GM20000 (cell line): ENCODE measurements around the gene ZDHHC24.

Source experiments
- DNase-seq: peaks from one replicate; pipeline ENCODE4 v3.0.0; 2012; ENCODE audit warnings: low spot score
- TF ChIP-seq, protein P1 (sequence below): IDR thresholded peaks from 2 replicates; pipeline ENCODE4 v1.5.1; 2012; ENCODE audit warnings: mild to moderate bottlenecking, control low read depth; ENCODE audit errors: extremely low read depth, missing control alignments

ZDHHC24 gene

DNA sequence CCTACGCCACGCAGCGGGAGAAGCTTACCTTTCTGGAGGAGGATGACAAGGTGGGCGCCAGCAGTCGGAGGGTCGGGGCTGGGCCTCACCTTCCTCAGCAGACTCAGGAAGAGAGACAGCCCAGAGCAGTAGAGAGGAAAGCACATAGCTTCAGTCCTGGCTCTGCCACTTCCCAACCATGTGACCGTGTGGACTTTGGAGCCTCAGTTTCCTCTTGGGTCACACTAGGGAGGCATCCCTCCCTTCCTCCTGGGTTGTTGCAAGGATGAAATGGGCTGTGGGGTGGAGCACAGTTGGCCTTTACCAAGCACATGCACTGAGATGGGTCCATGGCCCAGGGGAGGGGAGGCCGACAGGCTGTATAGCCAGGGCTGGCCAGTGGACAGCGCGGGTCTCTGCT lies 52.7 kb downstream of the ZDHHC24 start:
- DNase-seq: no peak
- TF ChIP-seq, protein P1, sequence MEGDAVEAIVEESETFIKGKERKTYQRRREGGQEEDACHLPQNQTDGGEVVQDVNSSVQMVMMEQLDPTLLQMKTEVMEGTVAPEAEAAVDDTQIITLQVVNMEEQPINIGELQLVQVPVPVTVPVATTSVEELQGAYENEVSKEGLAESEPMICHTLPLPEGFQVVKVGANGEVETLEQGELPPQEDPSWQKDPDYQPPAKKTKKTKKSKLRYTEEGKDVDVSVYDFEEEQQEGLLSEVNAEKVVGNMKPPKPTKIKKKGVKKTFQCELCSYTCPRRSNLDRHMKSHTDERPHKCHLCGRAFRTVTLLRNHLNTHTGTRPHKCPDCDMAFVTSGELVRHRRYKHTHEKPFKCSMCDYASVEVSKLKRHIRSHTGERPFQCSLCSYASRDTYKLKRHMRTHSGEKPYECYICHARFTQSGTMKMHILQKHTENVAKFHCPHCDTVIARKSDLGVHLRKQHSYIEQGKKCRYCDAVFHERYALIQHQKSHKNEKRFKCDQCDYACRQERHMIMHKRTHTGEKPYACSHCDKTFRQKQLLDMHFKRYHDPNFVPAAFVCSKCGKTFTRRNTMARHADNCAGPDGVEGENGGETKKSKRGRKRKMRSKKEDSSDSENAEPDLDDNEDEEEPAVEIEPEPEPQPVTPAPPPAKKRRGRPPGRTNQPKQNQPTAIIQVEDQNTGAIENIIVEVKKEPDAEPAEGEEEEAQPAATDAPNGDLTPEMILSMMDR: no peak

DNA sequence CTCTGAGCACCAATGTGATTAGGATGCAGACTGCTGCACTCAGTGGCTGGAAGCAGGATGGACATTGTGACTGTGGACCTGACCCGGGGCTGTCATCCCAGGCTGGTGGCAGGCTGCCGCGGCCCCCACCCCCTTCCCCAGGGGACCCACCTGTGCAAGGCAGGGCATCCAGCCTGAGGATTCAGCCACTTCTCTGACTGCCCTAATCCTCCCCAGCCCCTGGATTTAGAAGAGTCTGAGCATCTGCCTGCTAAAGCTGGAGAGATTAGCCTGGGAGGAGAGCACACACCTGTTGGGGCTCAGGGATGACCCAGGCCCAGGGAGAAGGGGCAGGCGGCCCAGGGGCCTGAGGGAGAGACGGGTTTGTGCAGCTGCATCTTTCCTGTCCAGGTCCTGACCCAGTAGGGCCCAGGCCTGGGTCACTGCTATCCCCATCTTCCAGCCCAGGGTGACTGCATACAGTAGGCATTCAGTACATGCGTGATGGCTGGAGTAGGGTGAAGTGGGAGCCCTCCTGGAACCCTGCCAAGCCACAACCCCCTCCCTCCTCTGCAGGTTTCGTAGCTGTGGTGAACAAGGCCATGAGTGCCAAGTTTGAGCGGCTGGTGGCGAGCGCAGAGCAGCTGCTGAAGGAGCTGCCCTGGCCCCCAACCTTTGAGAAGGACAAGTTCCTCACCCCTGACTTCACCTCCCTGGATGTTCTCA lies 53.5 kb downstream of the ZDHHC24 start:
- TF ChIP-seq, protein P1: no peak
- no peak for DNase-seq

DNA sequence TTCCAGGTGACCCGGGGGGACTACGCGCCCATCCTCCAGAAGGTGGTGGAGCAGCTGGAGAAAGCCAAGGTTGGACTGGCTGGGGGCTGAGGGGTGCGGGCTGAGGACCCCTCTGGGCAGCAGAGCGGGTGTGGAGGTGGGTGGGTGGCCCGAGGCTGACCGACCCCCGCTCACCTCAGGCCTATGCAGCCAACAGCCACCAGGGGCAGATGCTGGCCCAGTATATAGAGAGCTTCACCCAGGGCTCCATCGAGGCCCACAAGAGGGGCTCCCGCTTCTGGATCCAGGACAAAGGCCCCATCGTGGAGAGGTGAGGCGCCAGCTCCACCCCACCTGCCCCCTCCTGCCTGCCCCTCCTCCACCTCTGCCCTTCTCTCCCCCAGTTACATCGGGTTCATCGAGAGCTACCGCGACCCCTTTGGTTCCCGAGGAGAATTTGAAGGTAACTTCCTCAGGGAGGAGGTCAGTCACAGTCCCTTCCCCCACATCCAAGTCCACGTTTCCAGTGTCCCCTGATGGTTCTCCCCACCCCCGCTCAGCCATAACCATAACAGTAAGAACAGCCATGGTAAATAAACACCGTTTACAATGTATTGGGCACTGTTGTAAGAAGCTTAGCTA lies 54.4 kb downstream of the ZDHHC24 start:
- DNase-seq: no peak
- TF ChIP-seq, protein P1: no peak

DNA sequence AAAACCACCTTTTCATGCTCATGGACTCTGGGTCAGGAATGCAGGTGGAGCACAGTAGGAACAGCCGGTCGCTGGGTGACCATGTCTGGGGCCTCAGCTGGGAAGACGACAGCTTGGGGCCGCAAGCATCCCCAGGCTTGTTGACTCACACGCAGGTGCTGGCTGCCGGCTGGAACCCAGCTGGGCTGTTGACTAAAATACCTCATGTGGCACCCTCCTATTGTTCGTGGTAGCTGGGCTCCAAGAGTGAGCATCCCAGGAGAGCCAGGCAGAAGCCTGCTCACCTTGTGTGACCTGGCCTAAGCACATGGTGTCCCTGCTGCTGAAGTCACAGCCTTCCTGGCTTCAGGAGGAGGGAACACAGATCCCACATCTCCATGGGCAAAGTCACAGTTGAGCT lies 56.2 kb downstream of the ZDHHC24 start:
- TF ChIP-seq, protein P1: no peak
- DNase-seq: no peak

DNA sequence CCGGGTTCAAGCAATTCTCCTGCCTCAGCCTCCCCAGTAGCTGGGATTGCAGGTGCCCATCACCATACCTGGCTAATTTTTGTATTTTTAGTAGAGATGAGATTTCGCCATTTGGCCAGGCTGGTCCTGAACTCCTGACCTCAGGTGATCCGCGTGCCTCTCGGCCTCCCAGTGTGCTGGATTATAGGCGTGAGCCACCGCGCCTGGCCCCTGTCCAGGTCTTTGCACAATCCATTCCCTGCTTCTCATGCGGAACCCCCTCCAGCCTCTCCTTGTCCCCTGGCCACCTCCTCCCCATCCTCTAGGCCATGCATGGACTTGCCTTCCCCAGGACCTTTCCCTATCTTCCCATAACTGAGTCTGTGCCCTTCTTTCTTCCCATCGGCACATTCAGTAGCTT lies 56.9 kb downstream of the ZDHHC24 start:
- TF ChIP-seq, protein P1: no peak
- no peak for DNase-seq

DNA sequence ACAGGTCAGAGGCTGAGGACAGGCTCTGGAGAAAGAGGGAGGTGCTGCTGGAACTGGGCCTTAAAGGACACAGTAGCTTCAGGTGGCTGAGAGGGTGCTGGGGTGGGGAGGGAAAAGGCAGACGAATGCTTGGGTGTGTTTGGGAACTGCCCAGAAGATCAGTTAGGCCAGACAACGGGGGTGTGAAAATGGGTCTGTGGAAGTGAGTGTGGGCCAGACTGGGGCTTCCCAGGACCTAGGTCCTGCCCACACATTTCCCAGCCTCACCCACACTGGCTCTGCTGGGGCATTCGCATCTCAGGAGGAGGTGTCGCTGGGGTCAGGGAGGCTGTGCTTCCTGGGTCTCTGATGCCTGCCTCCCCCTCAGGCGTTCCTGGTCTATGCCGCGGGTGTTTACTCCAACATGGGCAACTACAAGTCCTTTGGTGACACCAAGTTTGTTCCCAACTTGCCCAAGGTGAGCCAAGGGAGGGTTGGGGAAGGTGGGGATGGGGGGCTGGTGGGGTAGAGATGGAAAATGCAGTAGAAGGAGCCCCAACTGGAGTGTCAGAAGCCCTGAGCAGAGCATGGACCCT lies 61.0 kb downstream of the ZDHHC24 start:
- no peak for DNase-seq
- TF ChIP-seq, protein P1: no peak
